Measurements from ENCODE around the gene NCBP3.

NCBP3 gene

GRCh38 chr17:3780986-3781385 lies 65.1 kb downstream of the NCBP3 start:
- no peak for DNase-seq

- no peak for DNase-seq
These were observed 68.5 kb downstream of the NCBP3 start for GRCh38 chr17:3777366-3778120.

- no peak for DNase-seq
These were observed 72.1 kb downstream of the NCBP3 start for GRCh38 chr17:3773966-3774365.

DNA sequence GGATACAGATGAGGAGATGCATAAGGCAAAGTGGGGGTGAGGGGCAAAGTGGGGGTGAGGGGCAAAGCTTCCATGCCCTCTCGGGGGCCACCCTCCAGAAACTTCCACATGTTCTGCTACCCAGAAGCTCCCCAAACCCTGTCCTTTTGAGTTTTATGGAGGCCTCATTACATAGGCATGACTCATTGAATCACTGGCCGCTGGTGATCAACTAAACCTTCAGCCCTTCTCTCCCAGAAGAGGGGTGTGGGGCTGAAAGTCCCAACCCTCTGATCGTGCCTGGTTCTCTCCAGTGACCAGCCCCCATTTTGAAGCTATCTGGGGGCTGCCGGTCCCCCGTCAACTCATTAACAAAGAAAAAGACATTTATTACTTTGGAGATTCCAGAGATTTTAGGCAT lies 72.5 kb downstream of the NCBP3 start:
- no peak for DNase-seq

- no peak for DNase-seq
These were observed 73.3 kb downstream of the NCBP3 start for GRCh38 chr17:3772764-3773163.

GRCh38 chr17:3771140-3771539 lies 74.9 kb downstream of the NCBP3 start:
- DNase-seq: no peak

GRCh38 chr17:3770466-3770865 lies 75.6 kb downstream of the NCBP3 start:
- no peak for DNase-seq

DNA sequence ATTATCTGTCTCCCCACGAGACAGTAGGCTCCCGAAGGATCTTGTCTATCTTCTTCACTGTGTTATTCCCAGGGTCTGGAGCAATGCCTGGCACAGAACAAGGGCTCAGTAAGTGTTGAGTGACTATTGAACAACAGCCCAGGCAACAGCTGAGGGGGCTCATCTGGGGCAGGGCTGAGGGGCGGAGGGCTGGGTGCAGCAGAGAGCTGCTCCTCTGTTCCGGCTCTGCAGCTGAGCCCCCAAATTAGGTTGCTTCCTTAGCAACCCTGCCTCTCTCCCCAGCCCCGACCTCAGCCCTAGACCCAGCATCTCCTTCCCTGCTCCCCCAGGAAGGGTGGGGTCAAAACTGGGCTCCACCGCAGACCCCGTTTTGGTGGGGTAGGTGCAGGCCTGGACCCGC lies 77.3 kb downstream of the NCBP3 start:
- DNase-seq: no peak

GRCh38 chr17:3768341-3768740 lies 77.7 kb downstream of the NCBP3 start:
- no peak for DNase-seq

DNA sequence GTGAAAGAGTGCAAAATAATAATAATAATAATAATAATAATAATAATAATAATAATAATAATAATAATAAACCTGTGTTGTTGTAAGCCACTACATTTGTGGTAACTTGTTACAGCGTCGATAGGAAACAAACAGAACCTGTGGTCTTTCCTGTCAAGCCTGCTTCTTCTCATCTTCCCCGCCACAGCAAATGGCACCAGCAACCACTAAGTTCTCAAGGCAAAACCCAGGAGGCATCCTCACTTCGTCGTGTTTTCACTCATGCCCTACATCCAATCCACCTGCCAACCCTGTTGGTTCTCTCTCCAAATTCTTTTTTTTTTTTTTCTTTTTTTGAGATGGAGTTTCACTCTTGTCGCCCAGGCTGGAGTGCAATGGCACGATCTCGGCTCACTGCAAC lies 79.3 kb downstream of the NCBP3 start:
- no peak for DNase-seq

DNA sequence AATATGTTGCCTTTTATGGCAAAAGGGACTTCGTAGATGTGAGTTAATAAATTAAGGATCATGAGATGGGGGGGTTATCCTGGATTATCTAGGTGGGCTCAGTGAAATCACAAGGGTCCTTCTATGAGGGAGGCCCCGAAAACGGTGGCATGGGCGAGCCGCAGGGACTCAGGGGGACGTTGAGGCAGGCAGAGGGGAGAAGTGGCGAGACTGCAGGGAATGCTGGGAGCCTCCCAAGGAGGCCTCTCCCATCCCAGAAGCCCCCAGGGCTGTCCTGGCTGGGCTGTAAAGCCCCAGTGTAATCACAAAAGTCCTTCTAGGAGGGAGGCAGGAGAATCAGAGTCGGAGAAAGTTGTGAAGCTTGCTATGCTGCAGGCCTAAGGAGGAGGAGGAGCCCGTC lies 80.1 kb downstream of the NCBP3 start:
- no peak for DNase-seq

GRCh38 chr17:3763777-3764170 lies 82.3 kb downstream of the NCBP3 start:
- DNase-seq: no peak

GRCh38 chr17:3762922-3763776 lies 82.9 kb downstream of the NCBP3 start:
- DNase-seq: no peak

- no peak for DNase-seq
These were observed 84.1 kb downstream of the NCBP3 start for GRCh38 chr17:3761918-3762380.

GRCh38 chr17:3761036-3761917 lies 84.8 kb downstream of the NCBP3 start:
- no peak for DNase-seq

- no peak for DNase-seq
These were observed 86.3 kb downstream of the NCBP3 start for GRCh38 chr17:3759597-3760216.

- DNase-seq: no peak
These were observed 90.6 kb downstream of the NCBP3 start for GRCh38 chr17:3755335-3756030.

- peak; percentile 86 for DNase-seq
These were observed 91.3 kb downstream of the NCBP3 start for GRCh38 chr17:3754458-3755334.

DNA sequence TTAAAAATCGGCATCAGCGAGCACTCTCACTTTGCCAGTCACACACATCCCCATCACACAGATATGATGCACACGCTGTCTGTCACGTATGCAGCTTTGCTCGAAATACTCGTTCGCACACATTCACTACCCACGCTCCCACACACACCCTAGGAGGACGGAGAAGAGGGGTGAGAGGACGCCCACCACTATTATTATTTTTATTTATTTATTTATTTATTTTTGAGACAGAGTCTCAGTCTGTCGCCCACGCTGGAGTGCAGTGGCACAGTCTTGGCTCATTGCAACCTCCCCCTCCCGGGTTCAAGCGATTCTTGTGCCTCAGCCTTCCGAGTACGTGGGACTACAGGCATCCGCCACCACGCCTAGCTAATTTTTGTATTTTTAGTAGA lies 92.0 kb downstream of the NCBP3 start:
- no peak for DNase-seq

DNA sequence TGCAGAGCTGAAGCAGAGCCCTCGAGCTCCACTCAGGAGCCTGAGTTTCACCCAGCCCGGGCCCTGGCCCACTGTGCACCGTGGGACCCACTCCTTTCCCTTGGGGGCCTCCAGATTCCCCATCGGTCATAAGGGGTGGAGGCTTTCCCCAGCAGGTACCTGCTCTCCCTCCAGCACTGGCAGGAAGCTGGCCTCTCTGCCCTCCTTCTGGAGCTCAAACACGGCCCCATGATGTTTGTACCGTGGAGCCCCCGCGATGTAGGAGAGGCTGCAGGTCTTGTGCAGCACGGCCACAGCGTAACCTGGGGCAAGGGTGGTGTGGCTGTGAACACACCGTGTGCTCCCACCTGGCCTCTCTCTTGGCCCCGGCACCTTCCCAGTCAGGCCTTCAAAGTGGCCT lies 92.4 kb downstream of the NCBP3 start:
- no peak for DNase-seq

Measured in NCI-H526 treated with DMSO at 0.1 percent for 48 hours (cell line).